ENCODE results near the gene ORC4. TPM values are rescaled to one million over a fixed set of nuclear protein-coding genes. Genes with fewer than 3 reads are reported as not detected.

Gene ORC4
- total RNA-seq, 1 donor from 2014 or later, result 59.1 TPM

DNA sequence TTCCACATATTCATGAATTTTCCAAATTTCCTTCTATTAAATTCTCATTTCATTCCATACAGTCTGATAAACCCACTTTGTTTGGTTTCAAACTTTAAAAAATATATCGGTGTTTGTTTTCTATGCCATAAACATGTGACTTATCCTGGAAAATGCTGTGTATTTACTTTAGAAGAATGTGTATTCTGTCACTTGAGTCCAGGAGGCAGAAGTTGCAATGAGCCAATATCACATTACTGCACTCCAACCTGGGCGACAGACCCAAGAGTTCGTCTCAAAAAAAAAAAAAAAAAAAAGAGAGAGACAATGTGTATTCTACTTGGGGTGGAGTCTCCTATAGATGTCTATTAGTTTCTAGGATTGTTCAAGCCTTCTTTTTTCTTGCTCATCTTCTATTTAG, 32.1 kb upstream of the ORC4 start:
- no peaks in the 10 kb centered on the region for H3K9me3 Mint-ChIP-seq
- no peaks in the 10 kb centered on the region for H3K27me3 Mint-ChIP-seq
- H3K27ac Mint-ChIP-seq, result no peak overlapping the region
- no peak overlapping the region for H3K4me3 Mint-ChIP-seq
- TF ChIP-seq, protein P1, sequence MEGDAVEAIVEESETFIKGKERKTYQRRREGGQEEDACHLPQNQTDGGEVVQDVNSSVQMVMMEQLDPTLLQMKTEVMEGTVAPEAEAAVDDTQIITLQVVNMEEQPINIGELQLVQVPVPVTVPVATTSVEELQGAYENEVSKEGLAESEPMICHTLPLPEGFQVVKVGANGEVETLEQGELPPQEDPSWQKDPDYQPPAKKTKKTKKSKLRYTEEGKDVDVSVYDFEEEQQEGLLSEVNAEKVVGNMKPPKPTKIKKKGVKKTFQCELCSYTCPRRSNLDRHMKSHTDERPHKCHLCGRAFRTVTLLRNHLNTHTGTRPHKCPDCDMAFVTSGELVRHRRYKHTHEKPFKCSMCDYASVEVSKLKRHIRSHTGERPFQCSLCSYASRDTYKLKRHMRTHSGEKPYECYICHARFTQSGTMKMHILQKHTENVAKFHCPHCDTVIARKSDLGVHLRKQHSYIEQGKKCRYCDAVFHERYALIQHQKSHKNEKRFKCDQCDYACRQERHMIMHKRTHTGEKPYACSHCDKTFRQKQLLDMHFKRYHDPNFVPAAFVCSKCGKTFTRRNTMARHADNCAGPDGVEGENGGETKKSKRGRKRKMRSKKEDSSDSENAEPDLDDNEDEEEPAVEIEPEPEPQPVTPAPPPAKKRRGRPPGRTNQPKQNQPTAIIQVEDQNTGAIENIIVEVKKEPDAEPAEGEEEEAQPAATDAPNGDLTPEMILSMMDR (conservative IDR thresholded peaks at IDR 0.05), result no peak
- DNase-seq (ENCODE audit: extremely low spot score, unreplicated experiment), result no peak
- peaks cover 11% of the 10 kb centered on the region for H3K36me3 Mint-ChIP-seq
- peaks cover 5% of the 10 kb centered on the region for H3K4me1 Mint-ChIP-seq (ENCODE audit: unreplicated experiment)

DNA sequence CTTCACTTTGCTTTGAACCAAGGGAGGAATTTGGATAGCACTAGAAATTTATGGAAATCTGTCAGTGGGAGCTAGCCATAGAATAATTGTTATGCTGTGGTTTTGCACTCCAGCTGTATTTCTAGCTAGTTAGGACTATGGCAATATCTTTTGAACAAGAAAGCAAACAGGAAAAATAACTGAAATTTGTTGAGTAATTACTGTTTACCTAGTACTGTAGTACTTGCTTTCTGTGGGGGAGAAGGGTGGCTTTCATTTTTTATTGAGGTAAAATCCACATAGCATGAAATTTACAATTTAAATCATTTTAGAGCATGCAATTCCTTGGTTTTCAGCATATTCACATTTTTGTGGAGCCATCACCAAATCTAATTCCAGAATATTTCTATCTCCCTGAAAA, 28.7 kb upstream of the ORC4 start:
- H3K4me1 Mint-ChIP-seq (ENCODE audit: unreplicated experiment), result peaks cover 5% of the 10 kb centered on the region

DNA sequence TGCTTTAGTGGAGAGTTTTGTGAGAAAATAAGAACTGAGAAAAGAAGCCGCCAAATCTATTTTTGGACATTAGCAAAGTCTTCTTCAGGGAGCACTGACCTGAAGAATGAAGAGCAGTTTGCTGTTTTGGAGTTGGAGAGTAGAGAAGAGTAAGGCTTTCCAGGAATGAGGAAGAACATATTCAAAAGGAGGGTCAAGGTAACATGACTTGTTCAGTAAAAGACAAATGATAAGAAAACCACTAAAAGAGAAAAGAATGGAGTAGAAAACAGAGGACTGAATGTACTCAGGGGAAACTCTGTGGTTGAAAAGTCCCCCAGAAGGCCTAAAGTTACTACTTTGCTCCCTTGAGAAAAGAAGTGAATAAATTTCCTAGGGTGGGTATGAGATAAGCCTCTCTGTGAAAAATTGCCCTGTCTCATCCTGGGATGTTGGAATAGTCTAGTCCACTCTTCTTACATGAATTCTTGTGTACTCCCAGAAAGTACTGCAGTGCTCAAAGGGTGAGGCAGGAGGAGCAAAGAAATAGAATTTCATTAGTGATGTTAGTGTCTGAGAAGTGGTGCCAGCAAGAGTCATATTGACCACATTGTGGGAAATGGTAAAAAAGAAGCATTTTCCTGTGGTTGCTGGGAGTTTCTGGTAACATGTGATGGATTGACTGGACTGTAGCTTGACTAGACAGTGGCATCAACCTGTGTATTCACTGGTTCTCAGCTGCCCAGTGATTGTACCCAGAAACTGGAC, 28.1 kb upstream of the ORC4 start:
- H3K27me3 Mint-ChIP-seq, result no peaks in the 10 kb centered on the region

More for the DNA sequence above, 28.7 kb upstream of the ORC4 start:
- Mint-ChIP-seq H3K9me3 (no peaks in the 10 kb centered on the region), H3K27me3 (no peaks in the 10 kb centered on the region), H3K36me3 (peaks cover 7% of the 10 kb centered on the region), H3K27ac (no peak overlapping the region), H3K4me3 (no peak overlapping the region)
- DNase-seq (ENCODE audit: extremely low spot score, unreplicated experiment), result no peak
- TF ChIP-seq, protein P1 (conservative IDR thresholded peaks at IDR 0.05), result no peak

DNA sequence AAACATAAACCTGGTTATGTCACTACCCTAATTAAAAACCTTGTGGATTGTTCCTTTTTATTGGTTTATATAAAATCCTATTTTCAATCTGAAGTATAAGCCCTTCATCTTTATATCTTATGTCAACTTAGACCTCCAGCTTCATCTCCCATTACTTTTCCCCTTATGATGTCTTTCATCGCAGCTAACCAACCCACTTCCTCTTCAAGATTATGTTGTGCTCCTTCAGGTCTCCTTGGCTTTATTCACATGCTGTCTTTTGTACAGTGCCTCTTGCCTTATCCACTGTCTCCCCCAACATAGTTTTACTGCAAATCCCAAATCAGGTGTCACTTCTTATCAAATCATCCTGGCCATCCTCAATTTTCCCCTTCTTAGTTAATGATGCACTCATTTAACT, 26.3 kb upstream of the ORC4 start:
- no peak overlapping the region for H3K4me3 Mint-ChIP-seq
- H3K27me3 Mint-ChIP-seq, result no peaks in the 10 kb centered on the region
- peaks cover 3% of the 10 kb centered on the region for H3K36me3 Mint-ChIP-seq
- no peaks in the 10 kb centered on the region for H3K9me3 Mint-ChIP-seq
- peaks cover 5% of the 10 kb centered on the region for H3K4me1 Mint-ChIP-seq (ENCODE audit: unreplicated experiment)
- TF ChIP-seq, protein P1 (conservative IDR thresholded peaks at IDR 0.05), result no peak
- no peak for DNase-seq (ENCODE audit: extremely low spot score, unreplicated experiment)
- no peak overlapping the region for H3K27ac Mint-ChIP-seq

More for the DNA sequence above, 28.1 kb upstream of the ORC4 start:
- Mint-ChIP-seq H3K9me3 (no peaks in the 10 kb centered on the region), H3K4me1 (ENCODE audit: unreplicated experiment) (peaks cover 5% of the 10 kb centered on the region), H3K27ac (no peak overlapping the region), H3K4me3 (no peak overlapping the region), H3K36me3 (peaks cover 7% of the 10 kb centered on the region)
- DNase-seq (ENCODE audit: extremely low spot score, unreplicated experiment), result no peak
- TF ChIP-seq, protein P1 (conservative IDR thresholded peaks at IDR 0.05), result no peak

DNA sequence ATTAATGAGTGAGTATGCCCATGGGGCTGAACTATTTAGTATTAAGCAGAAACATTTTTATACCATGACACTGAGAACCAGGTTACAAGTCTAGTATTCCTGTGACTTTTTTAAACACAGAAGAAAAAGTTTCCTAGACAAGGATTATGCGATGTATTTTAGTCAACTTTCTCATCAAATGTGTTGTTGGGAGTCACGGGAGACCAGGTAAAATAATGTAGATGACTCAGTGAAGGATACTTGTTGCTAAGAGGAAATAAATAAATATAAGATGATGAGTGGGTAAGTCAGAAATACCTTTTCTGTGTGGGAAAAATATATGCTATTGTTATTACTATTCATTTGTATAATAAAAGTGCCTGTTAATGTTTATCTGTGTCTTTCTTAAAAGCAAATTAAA, 23.8 kb upstream of the ORC4 start:
- no peak for DNase-seq (ENCODE audit: extremely low spot score, unreplicated experiment)
- TF ChIP-seq, protein P1 (conservative IDR thresholded peaks at IDR 0.05), result no peak
- Mint-ChIP-seq H3K27me3 (no peaks in the 10 kb centered on the region), H3K4me1 (ENCODE audit: unreplicated experiment) (peaks cover 5% of the 10 kb centered on the region), H3K4me3 (no peak overlapping the region), H3K9me3 (no peaks in the 10 kb centered on the region), H3K27ac (no peak overlapping the region), H3K36me3 (peaks cover 5% of the 10 kb centered on the region)

Measured in type B pancreatic cell (in vitro differentiated cells).